Right ventricle myocardium superior (tissue), 1 donor: Measurements from ENCODE around the gene PIEZO2. TPM values are rescaled to one million over a fixed set of nuclear protein-coding genes. Genes with fewer than 3 reads are reported as not detected.
A peak's percentile ranks its signal among the peaks of the same experiment; 100 is the strongest.
"Not testable (repeated sequence)": the region's sequence is repeated elsewhere in the genome, so short reads cannot be mapped to it uniquely, and the experiment has no call there.

Source experiments
- ATAC-seq: fragments of 200-7000 bp; cut with Tn5 transposase; one replicate; pipeline ENCODE4 v1.9.1; 2020; ENCODE audit warnings: mild to moderate bottlenecking; ENCODE audit not compliant: poor library complexity
- DNase-seq: peaks from one replicate; pipeline ENCODE4 v3.0.0-alpha.2; 2020
- intact Hi-C: fragments of 100-400 bp; cut with DNase I; formaldehyde crosslinking; loops from one replicate; pipeline ENCODE4 v1.11.2; 2022
- long read RNA-seq: library from polyadenylated mRNA; unstranded; transcript quantifications from one replicate; pipeline ENCODE4 v2.0.0, GENCODE V29; 2021
- total RNA-seq: library from RNA; stranded (reverse); fragmentation: NEBNext Ultra II Directional; extraction: Animal tissue kit (Norgen Biotek cat#: 25700); gene quantifications from one replicate; pipeline ENCODE4 v1.2.1, GENCODE V29; 2021
- donor health status: DM: no; HTN: yes; CAD: no; lungs with severe emphysema.

Gene PIEZO2
- 0.32 TPM for total RNA-seq
- long read RNA-seq = 0 reads

- DNase-seq (peak; percentile 65), ATAC-seq (peak; percentile 72)
- intact Hi-C loops = loop anchor here (5.0 to 10.0 kb wide), 3 partner anchors 105 to 585 kb away; no protein-coding TSS in a partner anchor
Measured at GRCh38 chr18:11149441-11150270, at the start of gene PIEZO2. TSS of gene PIEZO2 (minus strand) at chr18:11149569. CDS start at chr18:11148588, 981 bp downstream.

GRCh38 chr18:11183637-11184036 is 34.3 kb upstream of the PIEZO2 start:
- ATAC-seq = no peak
- intact Hi-C loops = no loop called here
- DNase-seq = no peak

GRCh38 chr18:11181629-11182028 is 32.3 kb upstream of the PIEZO2 start:
- DNase-seq, ATAC-seq, intact Hi-C loops: not testable (repeated sequence)

GRCh38 chr18:11179959-11180519 is 30.7 kb upstream of the PIEZO2 start:
- ATAC-seq = no peak
- no peak for DNase-seq
- intact Hi-C loops = no loop called here

GRCh38 chr18:11178951-11179549 is 29.7 kb upstream of the PIEZO2 start:
- intact Hi-C loops = no loop called here

GRCh38 chr18:11177382-11177781 is 28.0 kb upstream of the PIEZO2 start:
- intact Hi-C loops = no loop called here

More at GRCh38 chr18:11178951-11179549, 29.7 kb upstream of the PIEZO2 start:
- peak; percentile 65 for DNase-seq
- peak; percentile 82 for ATAC-seq

GRCh38 chr18:11176481-11176881 is 27.1 kb upstream of the PIEZO2 start:
- no peak for ATAC-seq
- DNase-seq = no peak
- intact Hi-C loops = no loop called here

More at GRCh38 chr18:11177382-11177781, 28.0 kb upstream of the PIEZO2 start:
- no peak for ATAC-seq
- DNase-seq = no peak

GRCh38 chr18:11175266-11175979 is 26.1 kb upstream of the PIEZO2 start:
- intact Hi-C loops = no loop called here
- DNase-seq = no peak

GRCh38 chr18:11174179-11174578 is 24.8 kb upstream of the PIEZO2 start:
- DNase-seq, ATAC-seq, intact Hi-C loops: not testable (repeated sequence)

More at GRCh38 chr18:11175266-11175979, 26.1 kb upstream of the PIEZO2 start:
- ATAC-seq = no peak

GRCh38 chr18:11167778-11168177 is 18.4 kb upstream of the PIEZO2 start:
- intact Hi-C loops = no loop called here
- no peak for ATAC-seq
- no peak for DNase-seq

GRCh38 chr18:11165952-11166351 is 16.6 kb upstream of the PIEZO2 start:
- intact Hi-C loops = no loop called here
- DNase-seq = no peak

GRCh38 chr18:11165138-11165537 is 15.8 kb upstream of the PIEZO2 start:
- ATAC-seq (no peak), DNase-seq (no peak)
- intact Hi-C loops = no loop called here

More at GRCh38 chr18:11165952-11166351, 16.6 kb upstream of the PIEZO2 start:
- no peak for ATAC-seq

- DNase-seq (peak; percentile 62), ATAC-seq (peak; percentile 70)
- intact Hi-C loops = no loop called here
Measured at GRCh38 chr18:11163665-11164064, 14.3 kb upstream of the PIEZO2 start.

- ATAC-seq (no peak), DNase-seq (no peak)
- intact Hi-C loops = no loop called here
Measured at GRCh38 chr18:11162889-11163288, 13.5 kb upstream of the PIEZO2 start.

- no peak for DNase-seq
- intact Hi-C loops = no loop called here
- no peak for ATAC-seq
Measured at GRCh38 chr18:11162462-11162861, 13.1 kb upstream of the PIEZO2 start.

- no peak for ATAC-seq
- no peak for DNase-seq
- intact Hi-C loops = no loop called here
Measured at GRCh38 chr18:11160313-11160712, 10.9 kb upstream of the PIEZO2 start.

- ATAC-seq (no peak), DNase-seq (no peak)
- intact Hi-C loops = loop anchor here (10.0 kb wide), 1 partner anchor 595 kb away; no protein-coding TSS in a partner anchor
Measured at GRCh38 chr18:11159844-11160243, 10.5 kb upstream of the PIEZO2 start.

- intact Hi-C loops = loop anchor here (10.0 kb wide), 1 partner anchor 592 kb away; no protein-coding TSS in a partner anchor
- no peak for DNase-seq
- ATAC-seq = no peak
Measured at GRCh38 chr18:11156978-11157377, 7.6 kb upstream of the PIEZO2 start.
